NB4 (cell line): ENCODE results near the gene SRGAP1.

Experiments used
- DNase-seq: peaks from one replicate; pipeline ENCODE4 v3.0.0; 2010; ENCODE audit warnings: low read depth
- H3K4me3 ChIP-seq: one replicate; pipeline ENCODE4 v1.5.1; 2011; ENCODE audit warnings: mild to moderate bottlenecking, low read depth, low read length, moderate library complexity
- MYC ChIP-seq: IDR thresholded peaks from 2 replicates; pipeline ENCODE4 v1.6.1; 2011; ENCODE audit warnings: low read depth, low read length
- POLR2A ChIP-seq: IDR thresholded peaks from 2 replicates; pipeline ENCODE4 v1.6.1; 2011; ENCODE audit warnings: mild to moderate bottlenecking; ENCODE audit not compliant: insufficient read length; ENCODE audit errors: extremely low read depth
- TF ChIP-seq, protein P1 (sequence below): IDR thresholded peaks from 2 replicates; pipeline ENCODE4 v1.6.1; 2011; ENCODE audit warnings: low read depth, low read length
- TF ChIP-seq, protein P2 (sequence below): IDR thresholded peaks from one replicate; pipeline ENCODE4 v1.5.1; 2012; ENCODE audit warnings: low read depth, low read length

Gene SRGAP1

DNA sequence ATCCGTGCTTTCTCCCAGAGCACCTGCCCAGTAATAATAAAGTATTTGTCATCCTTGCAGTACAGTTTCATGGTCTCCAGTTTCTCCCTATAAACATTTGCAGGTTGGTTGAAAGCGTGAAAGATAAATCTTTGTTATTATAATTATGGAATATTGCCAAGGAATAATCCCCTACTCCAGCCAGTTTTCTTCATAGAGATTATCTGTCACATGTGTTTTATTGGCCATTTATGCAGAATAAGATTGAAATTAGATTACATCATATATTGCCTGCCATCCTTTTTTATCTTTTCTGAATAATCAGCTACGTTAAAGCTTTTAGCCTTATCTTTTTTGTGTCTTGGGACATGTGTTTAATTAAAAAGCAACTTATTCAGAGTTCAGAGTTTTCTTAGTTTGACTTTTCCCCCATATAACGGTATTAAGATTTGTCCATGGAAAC, 209.6 kb downstream of the SRGAP1 start:
- TF ChIP-seq, protein P1, sequence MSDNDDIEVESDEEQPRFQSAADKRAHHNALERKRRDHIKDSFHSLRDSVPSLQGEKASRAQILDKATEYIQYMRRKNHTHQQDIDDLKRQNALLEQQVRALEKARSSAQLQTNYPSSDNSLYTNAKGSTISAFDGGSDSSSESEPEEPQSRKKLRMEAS: no peak
- TF ChIP-seq POLR2A: no peak
- TF ChIP-seq MYC: no peak
- TF ChIP-seq, protein P2, sequence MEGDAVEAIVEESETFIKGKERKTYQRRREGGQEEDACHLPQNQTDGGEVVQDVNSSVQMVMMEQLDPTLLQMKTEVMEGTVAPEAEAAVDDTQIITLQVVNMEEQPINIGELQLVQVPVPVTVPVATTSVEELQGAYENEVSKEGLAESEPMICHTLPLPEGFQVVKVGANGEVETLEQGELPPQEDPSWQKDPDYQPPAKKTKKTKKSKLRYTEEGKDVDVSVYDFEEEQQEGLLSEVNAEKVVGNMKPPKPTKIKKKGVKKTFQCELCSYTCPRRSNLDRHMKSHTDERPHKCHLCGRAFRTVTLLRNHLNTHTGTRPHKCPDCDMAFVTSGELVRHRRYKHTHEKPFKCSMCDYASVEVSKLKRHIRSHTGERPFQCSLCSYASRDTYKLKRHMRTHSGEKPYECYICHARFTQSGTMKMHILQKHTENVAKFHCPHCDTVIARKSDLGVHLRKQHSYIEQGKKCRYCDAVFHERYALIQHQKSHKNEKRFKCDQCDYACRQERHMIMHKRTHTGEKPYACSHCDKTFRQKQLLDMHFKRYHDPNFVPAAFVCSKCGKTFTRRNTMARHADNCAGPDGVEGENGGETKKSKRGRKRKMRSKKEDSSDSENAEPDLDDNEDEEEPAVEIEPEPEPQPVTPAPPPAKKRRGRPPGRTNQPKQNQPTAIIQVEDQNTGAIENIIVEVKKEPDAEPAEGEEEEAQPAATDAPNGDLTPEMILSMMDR: no peak
- no peak for DNase-seq
- H3K4me3 ChIP-seq: no peak overlapping the region

DNA sequence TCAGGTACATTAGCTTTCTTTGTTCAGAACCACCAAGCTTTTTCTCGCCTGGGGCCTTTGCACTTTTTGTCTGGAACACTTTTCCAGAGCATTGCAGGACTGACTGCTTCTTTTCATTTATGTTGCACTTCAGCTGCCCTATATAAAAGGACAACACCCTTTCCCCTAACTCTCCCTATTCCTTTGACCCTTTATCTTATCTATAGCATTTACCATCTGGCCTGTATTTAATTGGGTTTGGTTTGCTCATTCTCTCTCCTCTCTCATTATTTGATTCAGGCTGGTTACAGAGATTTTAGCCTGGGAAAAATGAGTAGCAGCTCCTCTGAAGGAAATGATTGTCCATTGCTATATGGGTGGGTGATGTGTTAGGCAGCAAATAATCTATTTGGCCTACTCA, 212.2 kb downstream of the SRGAP1 start:
- no peak for DNase-seq
- TF ChIP-seq, protein P1: no peak
- TF ChIP-seq POLR2A: no peak
- no peak for TF ChIP-seq MYC
- H3K4me3 ChIP-seq: no peak overlapping the region

DNA sequence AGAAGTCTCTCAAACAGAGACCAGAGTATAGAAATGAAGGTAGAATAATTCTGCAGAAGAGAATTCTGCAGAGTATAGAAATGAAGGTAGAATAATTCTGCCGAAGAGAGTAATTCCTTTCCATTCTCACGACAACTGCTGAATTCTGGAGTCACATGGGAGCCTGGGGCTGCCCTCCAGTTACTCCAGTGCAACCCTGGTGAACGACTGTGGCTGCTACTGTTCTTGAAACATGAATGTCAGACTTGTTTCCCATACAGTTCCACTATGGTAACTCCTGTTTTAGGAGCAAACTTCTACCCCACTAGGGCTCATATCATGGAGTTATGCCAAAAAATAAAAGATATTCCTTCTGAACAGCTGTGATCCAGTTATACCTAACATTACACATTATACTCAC, 213.2 kb downstream of the SRGAP1 start:
- no peak for DNase-seq
- H3K4me3 ChIP-seq: no peak overlapping the region
- TF ChIP-seq POLR2A (no peak), MYC (no peak)
- TF ChIP-seq, protein P1: no peak
- TF ChIP-seq, protein P2: no peak

DNA sequence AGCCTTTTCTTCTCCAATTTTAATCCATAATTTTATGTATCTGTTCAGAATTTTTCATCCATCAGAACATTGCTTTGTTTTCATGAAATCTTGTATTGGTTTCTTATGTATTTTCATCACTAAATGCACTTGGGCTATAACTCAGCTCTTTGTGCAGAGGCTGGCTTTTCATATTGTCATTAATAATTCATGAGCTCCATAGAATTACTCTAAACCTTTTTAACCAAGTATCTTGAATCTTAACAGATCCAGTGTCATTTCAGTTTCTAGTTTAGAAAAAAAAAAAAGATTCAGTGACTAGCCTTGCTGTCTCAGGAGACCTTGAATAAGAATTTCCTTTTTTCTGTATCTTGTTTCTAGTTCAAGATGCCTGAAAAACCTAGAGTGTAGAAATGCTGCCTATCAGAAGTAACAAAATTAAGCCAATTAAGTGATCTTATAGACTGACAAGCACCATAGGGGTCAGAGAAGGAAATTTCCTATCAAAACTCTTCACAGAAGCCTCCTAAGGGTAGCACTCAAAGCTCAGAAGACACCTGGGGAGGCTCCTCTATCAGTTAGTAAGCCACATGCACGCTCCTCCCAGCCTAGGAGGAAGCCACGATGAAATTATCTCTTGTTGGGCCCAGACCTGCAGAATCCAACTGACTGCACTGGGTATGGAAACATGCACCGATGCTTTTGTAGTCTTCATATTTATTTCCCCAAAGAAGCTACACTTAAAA, 214.2 kb downstream of the SRGAP1 start:
- no peak for DNase-seq
- H3K4me3 ChIP-seq: no peak overlapping the region
- TF ChIP-seq MYC (no peak), POLR2A (no peak)
- TF ChIP-seq, protein P2: no peak

DNA sequence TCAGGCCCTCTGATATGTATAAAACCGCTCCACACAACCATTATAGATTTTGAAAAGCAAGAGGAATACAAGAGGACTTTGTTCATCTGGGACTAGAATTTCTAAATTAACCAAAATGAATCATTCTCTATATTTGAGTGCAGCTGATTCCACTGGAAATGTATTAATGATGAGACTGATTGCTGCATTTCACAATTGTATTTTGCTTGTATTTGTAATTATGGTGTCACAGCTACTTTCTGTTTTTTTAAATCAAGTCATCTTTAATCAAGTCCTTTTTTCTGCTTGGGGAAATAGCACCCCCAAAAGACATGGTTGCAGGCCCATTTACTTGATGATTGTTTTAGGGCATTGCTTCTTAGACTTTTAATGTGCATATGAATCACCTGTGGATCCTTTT, 215.2 kb downstream of the SRGAP1 start:
- no peak overlapping the region for H3K4me3 ChIP-seq
- TF ChIP-seq POLR2A (no peak), MYC (no peak)
- TF ChIP-seq, protein P2: no peak
- TF ChIP-seq, protein P1: no peak

DNA sequence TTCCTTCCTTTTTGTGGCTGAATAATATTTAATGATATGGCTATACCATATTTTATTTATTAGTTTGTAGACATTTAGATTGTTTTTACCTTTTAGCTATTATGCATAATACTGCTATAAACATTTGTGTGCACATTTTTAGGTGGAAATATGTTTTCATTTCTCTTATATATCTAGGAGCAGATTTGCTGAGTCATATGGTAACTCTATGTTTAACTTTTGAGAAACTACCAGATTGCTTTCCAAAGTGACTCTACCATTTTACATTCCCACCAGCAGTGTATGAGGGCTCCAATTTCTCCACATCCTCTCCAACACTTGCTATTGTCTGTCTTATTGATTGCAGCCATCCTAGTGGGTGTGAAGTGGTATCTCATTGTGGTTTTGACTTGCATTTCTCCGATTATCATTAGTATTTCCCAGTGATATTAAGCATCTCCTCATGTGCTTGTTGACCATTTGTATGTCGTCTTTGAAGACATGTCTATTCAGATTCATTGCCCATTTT, 217.4 kb downstream of the SRGAP1 start:
- TF ChIP-seq POLR2A: no peak
- no peak for TF ChIP-seq MYC
- no peak for DNase-seq
- H3K4me3 ChIP-seq: no peak overlapping the region

More for the DNA sequence above, 215.2 kb downstream of the SRGAP1 start:
- no peak for DNase-seq

DNA sequence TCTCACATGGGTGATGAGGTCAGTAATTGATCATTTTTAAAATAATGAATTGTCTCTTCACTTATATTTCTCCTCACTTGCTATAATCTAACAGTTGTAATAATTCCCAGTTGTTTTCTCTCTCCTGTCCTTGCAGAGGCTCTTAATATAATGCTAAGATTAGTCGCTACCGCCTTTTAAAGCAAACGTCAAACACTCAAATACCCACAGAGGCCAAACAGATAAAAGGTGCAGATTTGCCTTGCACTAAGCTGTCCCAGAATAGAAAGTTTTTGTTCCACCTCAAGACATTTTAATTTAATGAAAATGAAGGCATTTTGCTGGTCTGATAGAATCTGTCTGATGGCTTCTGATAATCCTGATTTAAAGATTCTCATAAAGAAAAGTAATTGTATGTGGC, 218.6 kb downstream of the SRGAP1 start:
- no peak for DNase-seq
- no peak overlapping the region for H3K4me3 ChIP-seq
- TF ChIP-seq, protein P1: no peak
- TF ChIP-seq MYC: no peak
- no peak for TF ChIP-seq POLR2A
- TF ChIP-seq, protein P2: no peak
